Ovary (tissue), 3 donors: ENCODE measurements around the gene ATRN.

Source experiments
- CTCF ChIP-seq, 3 donors: fragments of 450-650 bp in 2 of 3; fragments of 200-600 bp in 1 of 3; IDR thresholded peaks; one replicate each; pipeline versions ENCODE4 v1.5.1 to v1.8.0; 2016 to 2022; ENCODE audit warnings: antibody characterized with exemption in 3 of 3, mild to moderate bottlenecking in 1 of 3
- EP300 ChIP-seq: sonication (generic); formaldehyde crosslinking; IDR thresholded peaks from one replicate; pipeline ENCODE4 v1.6.1; 2017; ENCODE audit warnings: antibody characterized with exemption
- POLR2A ChIP-seq: fragments of 450-650 bp; IDR thresholded peaks from one replicate; pipeline ENCODE4 v1.6.1; 2017; ENCODE audit warnings: antibody characterized with exemption, mild to moderate bottlenecking, moderate library complexity
- donor health status: DM: no; HTN: no; CAD: no.

- TF ChIP-seq CTCF (IDR thresholded peaks at IDR 0.05) (no peak), POLR2A (no peak), EP300 (no peak)
Measured at GRCh38 chr20:3477861-3478544, 7.2 kb downstream of the ATRN start.
